SK-N-SH (cell line): Measurements from ENCODE around the gene PARP15. TPM values are rescaled to one million over a fixed set of nuclear protein-coding genes. Genes with fewer than 3 reads are reported as not detected.
A peak's percentile ranks its signal among the peaks of the same experiment; 100 is the strongest.

Experiments used
- CTCF ChIA-PET: fragments of 300-600, 350-600 bp; formaldehyde crosslinking; extraction: SDS; loops from one replicate; lab custom pipeline; 2021; lab: Yijun Ruan, JAX
- POLR2A ChIA-PET: fragments of 350-600 bp; sonication (Branson Sonifier 250); formaldehyde crosslinking; extraction: SDS; loops from one replicate; lab custom pipeline; 2020; ENCODE audit warnings: antibody characterized with exemption, inconsistent platforms; lab: Yijun Ruan, JAX
- DNase-seq: peaks from one replicate; pipeline ENCODE4 v3.0.0; 2012
- H2AFZ ChIP-seq: fragments of 200-600 bp; sonication (generic); 2 replicates; pipeline ENCODE4 v1.8.1; 2016; ENCODE audit warnings: antibody characterized with exemption, mild to moderate bottlenecking, low read depth
- H3F3A ChIP-seq: fragments of 200-600 bp; sonication (generic); replicated peaks from 2 replicates; pipeline ENCODE3; 2016; ENCODE audit warnings: antibody characterized with exemption, mild to moderate bottlenecking; ENCODE audit not compliant: insufficient read depth
- H3K27ac ChIP-seq, 2 experiments: fragments of 200-500 bp in 1 of 2; fragments of 200-600 bp in 1 of 2; sonication (Bioruptor generic) in 1 of 2; sonication (generic), shearing (Covaris generic) in 1 of 2; 2 replicates each; pipeline versions ENCODE4 v1.5.1 to v1.6.1; 2014 to 2016; ENCODE audit warnings: low read depth in 2 of 2, inconsistent platforms in 1 of 2, low read length in 1 of 2, mild to moderate bottlenecking in 1 of 2, mixed read lengths in 1 of 2
- H3K27me3 ChIP-seq: fragments of 200-600 bp; sonication (generic), shearing (Covaris generic); 2 replicates; pipeline ENCODE4 v1.6.1; 2016; ENCODE audit warnings: mixed run types; ENCODE audit not compliant: insufficient read depth
- H3K36me3 ChIP-seq, 2 experiments: fragments of 200-500 bp in 1 of 2; fragments of 200-600 bp in 1 of 2; sonication (Bioruptor generic) in 1 of 2; sonication (generic) in 1 of 2; replicated peaks in 1 of 2; 2 replicates each; pipeline versions ENCODE3 to v1.5.1; 2014 to 2016; ENCODE audit warnings: low read length in 1 of 2, mild to moderate bottlenecking in 1 of 2; ENCODE audit not compliant: insufficient read depth in 2 of 2, control insufficient read depth in 1 of 2
- H3K4me1 ChIP-seq, 2 experiments: fragments of 200-500 bp in 1 of 2; fragments of 200-600 bp in 1 of 2; sonication (Bioruptor generic) in 1 of 2; sonication (generic), shearing (Covaris generic) in 1 of 2; 2 replicates each; pipeline versions ENCODE4 v1.5.1 to v1.6.1; 2014 to 2016; ENCODE audit warnings: low read depth in 1 of 2, low read length in 1 of 2, mixed run types in 1 of 2; ENCODE audit not compliant: insufficient read depth in 2 of 2, control insufficient read depth in 1 of 2
- H3K4me2 ChIP-seq: fragments of 200-600 bp; sonication (generic), shearing (Covaris generic); 2 replicates; pipeline ENCODE4 v1.6.1; 2017; ENCODE audit warnings: mixed run types
- H3K4me3 ChIP-seq, 2 experiments: fragments of 200-500 bp in 1 of 2; fragments of 200-600 bp in 1 of 2; sonication (Bioruptor generic) in 1 of 2; sonication (generic), shearing (Covaris generic) in 1 of 2; 2 replicates each; pipeline versions ENCODE4 v1.5.1 to v1.8.1; 2014 to 2016; ENCODE audit warnings: low read depth in 2 of 2, inconsistent platforms in 1 of 2, low read length in 1 of 2, mild to moderate bottlenecking in 1 of 2, mixed read lengths in 1 of 2, moderate library complexity in 1 of 2
- H3K79me2 ChIP-seq: fragments of 200-600 bp; sonication (generic); 2 replicates; pipeline ENCODE4 v1.8.1; 2017; ENCODE audit warnings: mild to moderate bottlenecking; ENCODE audit not compliant: insufficient read depth
- H3K9ac ChIP-seq: fragments of 200-600 bp; sonication (generic); 2 replicates; pipeline ENCODE4 v1.6.1; 2017; ENCODE audit warnings: mixed run types
- H3K9me2 ChIP-seq: fragments of 200-600 bp; sonication (generic); 2 replicates; pipeline ENCODE4 v1.6.1; 2017; ENCODE audit warnings: mixed run types
- H3K9me3 ChIP-seq: fragments of 200-600 bp; sonication (generic); 2 replicates; pipeline ENCODE4 v1.6.1; 2017; ENCODE audit warnings: mixed run types, mild to moderate bottlenecking, moderate library complexity
- H4K20me1 ChIP-seq: fragments of 200-600 bp; sonication (generic); 2 replicates; pipeline ENCODE4 v1.6.1; 2017; ENCODE audit warnings: mild to moderate bottlenecking, mixed run types; ENCODE audit not compliant: insufficient read depth
- CHD2 ChIP-seq: fragments of 150-350 bp; IDR thresholded peaks from 2 replicates; pipeline ENCODE4 v1.6.1; 2018; ENCODE audit warnings: low read length; ENCODE audit not compliant: partially characterized antibody
- ELF1 ChIP-seq: IDR thresholded peaks from 2 replicates; pipeline ENCODE4 v1.4.0; 2012
- EP300 ChIP-seq, 2 experiments: IDR thresholded peaks; 2 replicates each; pipeline versions ENCODE4 v1.4.0 to v1.6.1; 2012; ENCODE audit warnings: borderline replicate concordance in 1 of 2, low read depth in 1 of 2, low read length in 1 of 2
- EZH2phosphoT487 ChIP-seq: fragments of 200-600 bp; sonication (generic); IDR thresholded peaks from 2 replicates; pipeline ENCODE4 v1.6.1; 2017; ENCODE audit warnings: low read depth, mixed run types, mild to moderate bottlenecking, antibody characterized with exemption, moderate library complexity, borderline replicate concordance
- FOSL2 ChIP-seq: IDR thresholded peaks from 2 replicates; pipeline ENCODE4 v1.4.0; 2012; ENCODE audit warnings: low read depth, mild to moderate bottlenecking, moderate library complexity, borderline replicate concordance
- FOXJ3 ChIP-seq: sonication (generic); formaldehyde crosslinking; IDR thresholded peaks from 2 replicates; pipeline ENCODE4 v1.5.1; 2020; ENCODE audit warnings: mild to moderate bottlenecking, missing genetic modification reagents
- FOXM1 ChIP-seq: IDR thresholded peaks from 2 replicates; pipeline ENCODE4 v1.4.0; 2012; ENCODE audit warnings: low read depth, mild to moderate bottlenecking
- GABPA ChIP-seq: IDR thresholded peaks from 2 replicates; pipeline ENCODE4 v1.4.0; 2012; ENCODE audit warnings: low read depth, mild to moderate bottlenecking
- GATA2 ChIP-seq: sonication (generic); formaldehyde crosslinking; IDR thresholded peaks from 2 replicates; pipeline ENCODE4 v1.5.0; 2020; ENCODE audit warnings: mild to moderate bottlenecking, missing genetic modification reagents
- JUND ChIP-seq: IDR thresholded peaks from 2 replicates; pipeline ENCODE4 v1.4.0; 2012
- MEF2A ChIP-seq: IDR thresholded peaks from 2 replicates; pipeline ENCODE4 v1.4.0; 2012; ENCODE audit warnings: low read depth, borderline replicate concordance
- NFIC ChIP-seq: IDR thresholded peaks from 2 replicates; pipeline ENCODE4 v1.4.0; 2012; ENCODE audit warnings: borderline replicate concordance
- NRF1 ChIP-seq: IDR thresholded peaks from 2 replicates; pipeline ENCODE4 v1.6.1; 2012; ENCODE audit warnings: low read depth, mild to moderate bottlenecking, low read length
- RAD21 ChIP-seq: IDR thresholded peaks from 2 replicates; pipeline ENCODE4 v1.6.1; 2012; ENCODE audit warnings: mild to moderate bottlenecking, low read length
- RFX5 ChIP-seq: IDR thresholded peaks from 2 replicates; pipeline ENCODE4 v1.6.1; 2012; ENCODE audit warnings: mild to moderate bottlenecking, improper control_type of control experiment, low read length
- RXRA ChIP-seq: IDR thresholded peaks from 2 replicates; pipeline ENCODE4 v1.4.0; 2012; ENCODE audit warnings: low read depth, mild to moderate bottlenecking, borderline replicate concordance
- SIN3A ChIP-seq: IDR thresholded peaks from 2 replicates; pipeline ENCODE4 v1.6.1; 2012; ENCODE audit warnings: low read depth, mild to moderate bottlenecking, low read length, moderate library complexity, borderline replicate concordance
- SMC3 ChIP-seq: IDR thresholded peaks from 2 replicates; pipeline ENCODE4 v1.6.1; 2012; ENCODE audit warnings: low read depth, low read length, improper control_type of control experiment
- TAF1 ChIP-seq: IDR thresholded peaks from 2 replicates; pipeline ENCODE4 v1.6.1; 2012; ENCODE audit warnings: low read depth, mild to moderate bottlenecking, low read length, moderate library complexity, borderline replicate concordance
- TCF12 ChIP-seq: IDR thresholded peaks from 2 replicates; pipeline ENCODE4 v1.4.0; 2012
- TEAD4 ChIP-seq: IDR thresholded peaks from 2 replicates; pipeline ENCODE4 v1.4.0; 2012; ENCODE audit warnings: mild to moderate bottlenecking, borderline replicate concordance; ENCODE audit not compliant: insufficient read depth
- YY1 ChIP-seq: IDR thresholded peaks from 2 replicates; pipeline ENCODE4 v1.4.0; 2012; ENCODE audit warnings: low read depth, mild to moderate bottlenecking
- WGBS: methylation state at CpG from one replicate; pipeline ENCODE4 v1.1.6; 2017; ENCODE audit warnings: low lambda C conversion rate; 5-methylcytosine and 5-hydroxymethylcytosine counted together
- polyA plus RNA-seq, 3 experiments: library from polyadenylated mRNA; depleted of rRNA; stranded (reverse); fragments of >200 nt; gene quantifications; 2 replicates each; pipeline ENCODE4 v1.2.3, GENCODE V29; 2012
- TF ChIP-seq, protein P1 (sequence below): IDR thresholded peaks from 2 replicates; pipeline ENCODE4; 2012
- TF ChIP-seq, protein P2 (sequence below): IDR thresholded peaks from 2 replicates; pipeline ENCODE4 v1.4.0; 2012; ENCODE audit warnings: low read depth, borderline replicate concordance
- TF ChIP-seq, protein P3 (sequence below): fragments of 150-350 bp; IDR thresholded peaks from 2 replicates; pipeline ENCODE4 v1.6.1; 2017; ENCODE audit warnings: antibody characterized with exemption, low read length, low read depth, borderline replicate concordance
- TF ChIP-seq, protein P4 (sequence below): IDR thresholded peaks from 2 replicates; pipeline ENCODE4 v1.4.0; 2012; ENCODE audit warnings: low read depth, borderline replicate concordance
- TF ChIP-seq, protein P5 (sequence below): fragments of 150-350 bp; IDR thresholded peaks from 2 replicates; pipeline ENCODE4 v1.6.1; 2016; ENCODE audit warnings: mild to moderate bottlenecking, low read depth, low read length
- TF ChIP-seq, protein P6 (sequence below): IDR thresholded peaks from 2 replicates; pipeline ENCODE4 v1.4.0; 2012; ENCODE audit warnings: low read depth

The PARP15 gene
- polyA plus RNA-seq, 1 of the 3 experiments (the other 2 are of a cell fraction), result not detected

DNA sequence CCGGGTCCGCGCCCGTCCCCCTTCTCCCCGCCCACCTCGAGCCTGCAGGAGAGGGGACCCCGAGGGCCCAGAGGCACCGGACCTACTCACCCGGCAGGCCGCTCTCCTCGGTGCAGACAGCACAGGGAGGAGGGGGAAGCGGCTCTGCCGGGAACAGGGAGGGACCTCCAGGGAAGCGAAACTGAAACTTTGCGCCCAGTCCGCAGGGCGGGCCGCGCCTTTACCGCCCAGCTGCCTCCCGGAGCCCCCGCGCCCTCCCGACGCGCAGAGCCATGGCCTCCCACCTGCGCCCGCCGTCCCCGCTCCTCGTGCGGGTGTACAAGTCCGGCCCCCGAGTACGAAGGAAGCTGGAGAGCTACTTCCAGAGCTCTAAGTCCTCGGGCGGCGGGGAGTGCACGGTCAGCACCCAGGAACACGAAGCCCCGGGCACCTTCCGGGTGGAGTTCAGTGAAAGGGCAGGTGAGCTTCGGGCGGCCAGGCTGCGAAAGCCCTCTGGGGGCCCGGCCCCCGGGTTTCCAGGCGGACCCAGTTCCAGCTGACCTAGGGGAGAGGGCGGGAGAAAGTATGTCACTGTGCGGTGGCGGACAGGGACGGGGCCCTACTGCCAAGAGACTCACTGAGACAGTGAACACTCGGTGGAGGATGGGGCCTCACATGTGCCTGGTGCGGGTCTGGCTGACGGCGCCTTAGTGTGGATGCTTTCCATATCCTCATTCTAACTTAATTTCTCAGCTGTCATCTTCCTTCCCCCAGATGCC lies 13.1 kb upstream of the PARP15 start, which contains the start of the genes DTX3L and PARP9:
Gene DTX3L, plus strand, starts transcription at position 184 of the 758 bp plus-strand sequence. Its CDS starts 89 bp downstream, at position 273.
Gene PARP9, minus strand, starts transcription at position 146 of the 758 bp plus-strand sequence. CDS start 4,680 bp downstream, outside the sequence.
- peaks cover 10% of the 10 kb centered on the region for H3K79me2 ChIP-seq
- peak within 1 kb of the TSS; percentile 89 for H2AFZ ChIP-seq
- peak within 1 kb of the TSS; percentile 88 for H3K9ac ChIP-seq
- H3K9me2 ChIP-seq, result no peaks in the 10 kb centered on the region
- peak within 1 kb of the TSS; percentile 75 to 78 for H3K4me3 ChIP-seq
- H3F3A ChIP-seq, result no peaks in the 10 kb centered on the region
- H4K20me1 ChIP-seq, result no peaks in the 10 kb centered on the region
- no peaks in the 10 kb centered on the region for H3K27me3 ChIP-seq
- H3K4me1 ChIP-seq, result peaks cover 5 to 9% of the 10 kb centered on the region in 2 experiments; a peak in 2 of 4 replicates
- peaks cover 13 to 23% of the 10 kb centered on the region in 2 experiments for H3K36me3 ChIP-seq
- no peaks in the 10 kb centered on the region for H3K9me3 ChIP-seq
- POLR2A ChIA-PET, result interaction anchor here (0.6 to 1.5 kb wide), 6 partner anchors 9 to 1496 kb away, joined by 3 to 8 read pairs (median 3); no protein-coding TSS in a partner anchor
- peak; percentile 90 for DNase-seq
- H3K4me2 ChIP-seq, result peak within 1 kb of the TSS; percentile 87
- CTCF ChIA-PET, result interaction anchor here (0.9 to 3.1 kb wide), 7 partner anchors 9 to 378 kb away, joined by 3 to 29 read pairs (median 4); no protein-coding TSS in a partner anchor
- WGBS, result 2% methylated on average over 9 of the region's 56 CpGs
- H3K27ac ChIP-seq, result peak within 1 kb of the TSS; percentile 74 to 89
- TF ChIP-seq, protein P1, sequence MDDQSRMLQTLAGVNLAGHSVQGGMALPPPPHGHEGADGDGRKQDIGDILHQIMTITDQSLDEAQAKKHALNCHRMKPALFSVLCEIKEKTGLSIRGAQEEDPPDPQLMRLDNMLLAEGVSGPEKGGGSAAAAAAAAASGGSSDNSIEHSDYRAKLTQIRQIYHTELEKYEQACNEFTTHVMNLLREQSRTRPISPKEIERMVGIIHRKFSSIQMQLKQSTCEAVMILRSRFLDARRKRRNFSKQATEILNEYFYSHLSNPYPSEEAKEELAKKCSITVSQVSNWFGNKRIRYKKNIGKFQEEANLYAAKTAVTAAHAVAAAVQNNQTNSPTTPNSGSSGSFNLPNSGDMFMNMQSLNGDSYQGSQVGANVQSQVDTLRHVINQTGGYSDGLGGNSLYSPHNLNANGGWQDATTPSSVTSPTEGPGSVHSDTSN, result 0 out of 2 replicates have a peak, but pooled peaks have one; percentile 31
- TF ChIP-seq CHD2 (peak; percentile 81), FOXJ3 (CRISPR knock-in tag) (no peak), TCF12 (0 out of 2 replicates have a peak, but pooled peaks have one; percentile 7), FOXM1 (no peak), TAF1 (peak; percentile 39; the same call in 1 of the 2 replicates), FOSL2 (no peak), SIN3A (no peak), RAD21 (no peak), NFIC (no peak), GABPA (no peak), JUND (no peak), YY1 (0 out of 2 replicates have a peak, but pooled peaks have one; percentile 43), EP300 (IDR thresholded peaks at IDR 0.05; ENCODE audit: borderline replicate concordance in 1 of 2, low read depth in 1 of 2, low read length in 1 of 2) (peak; percentile 8 to 9; a peak in 1 of 4 replicates), RFX5 (no peak), MEF2A (no peak), TEAD4 (no peak), NRF1 (no peak), GATA2 (CRISPR knock-in tag) (no peak), ELF1 (0 out of 2 replicates have a peak, but pooled peaks have one; percentile 10), EZH2phosphoT487 (no peak), RXRA (no peak), SMC3 (no peak)
- TF ChIP-seq, protein P2, sequence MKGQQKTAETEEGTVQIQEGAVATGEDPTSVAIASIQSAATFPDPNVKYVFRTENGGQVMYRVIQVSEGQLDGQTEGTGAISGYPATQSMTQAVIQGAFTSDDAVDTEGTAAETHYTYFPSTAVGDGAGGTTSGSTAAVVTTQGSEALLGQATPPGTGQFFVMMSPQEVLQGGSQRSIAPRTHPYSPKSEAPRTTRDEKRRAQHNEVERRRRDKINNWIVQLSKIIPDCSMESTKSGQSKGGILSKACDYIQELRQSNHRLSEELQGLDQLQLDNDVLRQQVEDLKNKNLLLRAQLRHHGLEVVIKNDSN, result no peak
- TF ChIP-seq, protein P3, sequence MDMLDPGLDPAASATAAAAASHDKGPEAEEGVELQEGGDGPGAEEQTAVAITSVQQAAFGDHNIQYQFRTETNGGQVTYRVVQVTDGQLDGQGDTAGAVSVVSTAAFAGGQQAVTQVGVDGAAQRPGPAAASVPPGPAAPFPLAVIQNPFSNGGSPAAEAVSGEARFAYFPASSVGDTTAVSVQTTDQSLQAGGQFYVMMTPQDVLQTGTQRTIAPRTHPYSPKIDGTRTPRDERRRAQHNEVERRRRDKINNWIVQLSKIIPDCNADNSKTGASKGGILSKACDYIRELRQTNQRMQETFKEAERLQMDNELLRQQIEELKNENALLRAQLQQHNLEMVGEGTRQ, result no peak
- TF ChIP-seq, protein P4, sequence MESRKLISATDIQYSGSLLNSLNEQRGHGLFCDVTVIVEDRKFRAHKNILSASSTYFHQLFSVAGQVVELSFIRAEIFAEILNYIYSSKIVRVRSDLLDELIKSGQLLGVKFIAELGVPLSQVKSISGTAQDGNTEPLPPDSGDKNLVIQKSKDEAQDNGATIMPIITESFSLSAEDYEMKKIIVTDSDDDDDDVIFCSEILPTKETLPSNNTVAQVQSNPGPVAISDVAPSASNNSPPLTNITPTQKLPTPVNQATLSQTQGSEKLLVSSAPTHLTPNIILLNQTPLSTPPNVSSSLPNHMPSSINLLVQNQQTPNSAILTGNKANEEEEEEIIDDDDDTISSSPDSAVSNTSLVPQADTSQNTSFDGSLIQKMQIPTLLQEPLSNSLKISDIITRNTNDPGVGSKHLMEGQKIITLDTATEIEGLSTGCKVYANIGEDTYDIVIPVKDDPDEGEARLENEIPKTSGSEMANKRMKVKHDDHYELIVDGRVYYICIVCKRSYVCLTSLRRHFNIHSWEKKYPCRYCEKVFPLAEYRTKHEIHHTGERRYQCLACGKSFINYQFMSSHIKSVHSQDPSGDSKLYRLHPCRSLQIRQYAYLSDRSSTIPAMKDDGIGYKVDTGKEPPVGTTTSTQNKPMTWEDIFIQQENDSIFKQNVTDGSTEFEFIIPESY, result no peak
- TF ChIP-seq, protein P5, sequence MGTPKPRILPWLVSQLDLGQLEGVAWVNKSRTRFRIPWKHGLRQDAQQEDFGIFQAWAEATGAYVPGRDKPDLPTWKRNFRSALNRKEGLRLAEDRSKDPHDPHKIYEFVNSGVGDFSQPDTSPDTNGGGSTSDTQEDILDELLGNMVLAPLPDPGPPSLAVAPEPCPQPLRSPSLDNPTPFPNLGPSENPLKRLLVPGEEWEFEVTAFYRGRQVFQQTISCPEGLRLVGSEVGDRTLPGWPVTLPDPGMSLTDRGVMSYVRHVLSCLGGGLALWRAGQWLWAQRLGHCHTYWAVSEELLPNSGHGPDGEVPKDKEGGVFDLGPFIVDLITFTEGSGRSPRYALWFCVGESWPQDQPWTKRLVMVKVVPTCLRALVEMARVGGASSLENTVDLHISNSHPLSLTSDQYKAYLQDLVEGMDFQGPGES, result no peak
- TF ChIP-seq, protein P6, sequence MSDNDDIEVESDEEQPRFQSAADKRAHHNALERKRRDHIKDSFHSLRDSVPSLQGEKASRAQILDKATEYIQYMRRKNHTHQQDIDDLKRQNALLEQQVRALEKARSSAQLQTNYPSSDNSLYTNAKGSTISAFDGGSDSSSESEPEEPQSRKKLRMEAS, result peak; percentile 65
